ENCODE data around the gene WDR70. TPM values are rescaled to one million over a fixed set of nuclear protein-coding genes. Genes with fewer than 3 reads are reported as not detected.
"Not testable (repeated sequence)": the region's sequence is repeated elsewhere in the genome, so short reads cannot be mapped to it uniquely, and the experiment has no call there.

The WDR70 gene
- total and polyA plus RNA-seq, 3 experiments from 2014 or later = 15.5 to 39.1 (median 36.5) TPM

DNA sequence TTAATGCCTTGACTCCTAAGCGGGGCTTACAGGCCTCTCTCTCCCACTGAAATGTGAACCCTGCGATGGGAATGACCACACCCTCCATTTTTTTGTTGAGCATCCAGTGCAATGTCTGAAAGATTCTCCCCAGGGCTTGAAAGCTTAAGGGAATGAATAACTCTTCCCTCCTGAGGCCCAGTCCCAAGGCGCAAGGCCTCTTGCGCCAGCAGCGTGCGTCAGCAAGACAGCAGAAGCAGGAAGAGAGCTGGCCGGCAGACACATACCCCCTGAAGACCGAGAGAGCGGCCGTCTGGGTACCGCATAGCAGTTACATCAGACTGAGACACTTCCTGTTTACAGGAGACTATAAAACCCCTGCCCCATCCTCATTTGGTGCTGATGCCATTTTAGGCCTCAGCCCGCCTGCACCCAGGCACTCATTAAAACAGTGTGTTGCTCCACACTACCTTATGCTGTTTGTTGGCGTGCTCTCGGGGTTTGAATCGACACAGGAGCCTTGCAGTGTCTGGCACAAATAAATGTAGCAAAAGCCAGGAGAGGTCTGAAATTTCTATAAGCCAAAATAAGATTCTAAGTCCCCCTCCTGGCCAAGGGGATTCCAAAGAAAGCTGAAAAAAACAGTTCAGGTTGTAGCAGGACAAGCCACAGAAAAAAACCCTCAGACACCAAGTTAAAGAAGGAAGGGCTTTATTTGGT, 398.5 kb downstream of the WDR70 start:
- H3K36me3 ChIP-seq (ENCODE audit: insufficient read depth, low read length) = no peaks in the 10 kb centered on the region
- no peak overlapping the region for H3K27ac ChIP-seq (ENCODE audit: low read depth, low read length)
- Mint-ChIP-seq H3K27ac (no peak overlapping the region), H3K4me3 (no peak overlapping the region), H3K4me1 (no peaks in the 10 kb centered on the region), H3K27me3 (peaks cover 0 to 3% of the 10 kb centered on the region in 2 donors), H3K36me3 (peaks cover 0 to 5% (median 0%) of the 10 kb centered on the region in 3 donors), H3K9me3 (peaks cover 8 to 17% (median 14%) of the 10 kb centered on the region in 5 donors)
- no peak overlapping the region for H3K4me3 ChIP-seq (ENCODE audit: low read length)
- no peak for DNase-seq
- CTCF ChIA-PET = no interaction called here
- POLR2A ChIA-PET = no interaction called here
- no peaks in the 10 kb centered on the region for H3K27me3 ChIP-seq (ENCODE audit: insufficient read depth, low read length, poor library complexity, severe bottlenecking)
- no peaks in the 10 kb centered on the region for H3K9me3 ChIP-seq (ENCODE audit: low read length)
- H3K4me1 ChIP-seq (ENCODE audit: insufficient read depth, low read length) = no peaks in the 10 kb centered on the region

DNA sequence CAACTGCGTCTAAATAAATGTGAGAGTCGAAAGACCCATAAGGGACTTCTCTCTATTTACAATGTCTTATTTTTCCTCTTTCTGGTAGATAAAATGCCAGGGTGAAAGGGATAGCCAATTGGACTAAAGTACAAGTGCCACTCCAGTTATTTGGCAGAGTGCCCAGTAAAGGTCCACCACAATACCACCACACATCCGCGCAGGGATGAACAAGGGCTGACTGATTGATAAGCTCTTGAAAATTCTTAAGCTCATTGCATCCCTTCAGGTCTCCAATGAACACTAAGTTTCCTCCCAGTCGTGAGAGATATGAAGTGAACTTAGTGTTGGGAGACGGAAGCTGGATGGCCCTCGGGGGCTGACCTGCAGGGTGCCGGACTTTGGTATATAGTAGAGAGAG, 402.3 kb downstream of the WDR70 start:
- H3K27ac ChIP-seq (ENCODE audit: low read depth, low read length); H3K9me3 Mint-ChIP-seq; DNase-seq; H3K4me3 Mint-ChIP-seq; POLR2A ChIA-PET; H3K4me3 ChIP-seq (ENCODE audit: low read length); H3K4me1 Mint-ChIP-seq; CTCF ChIA-PET; H3K27me3 Mint-ChIP-seq; H3K9me3 ChIP-seq (ENCODE audit: low read length); H3K36me3 ChIP-seq (ENCODE audit: insufficient read depth, low read length); H3K4me1 ChIP-seq (ENCODE audit: insufficient read depth, low read length); H3K27me3 ChIP-seq (ENCODE audit: insufficient read depth, low read length, poor library complexity, severe bottlenecking); H3K36me3 Mint-ChIP-seq; H3K27ac Mint-ChIP-seq: not testable (repeated sequence)

DNA sequence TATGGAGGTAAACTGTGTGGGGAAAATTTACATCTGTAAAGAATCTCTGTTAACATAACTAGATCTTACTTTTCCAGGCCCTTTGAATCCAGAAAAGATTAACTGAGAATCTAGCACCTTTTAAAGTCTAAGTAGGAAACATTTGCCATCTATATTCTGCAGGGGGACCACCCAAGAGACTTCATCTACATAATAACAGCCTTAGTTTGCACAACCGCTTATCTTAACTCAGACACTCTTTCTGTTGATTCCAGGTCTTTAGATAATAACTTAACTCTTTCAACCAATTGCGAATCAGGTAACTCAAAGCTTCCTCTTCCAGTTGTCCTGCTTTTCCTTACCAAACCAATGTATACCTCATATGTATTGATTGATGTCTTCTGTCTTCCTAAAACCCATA, 407.3 kb downstream of the WDR70 start:
- peaks cover 0 to 4% (median 0%) of the 10 kb centered on the region in 3 donors for H3K36me3 Mint-ChIP-seq
- Histone ChIP-seq H3K4me3 (ENCODE audit: low read length) (no peak overlapping the region), H3K36me3 (ENCODE audit: insufficient read depth, low read length) (no peaks in the 10 kb centered on the region), H3K4me1 (ENCODE audit: insufficient read depth, low read length) (no peaks in the 10 kb centered on the region), H3K27me3 (ENCODE audit: insufficient read depth, low read length, poor library complexity, severe bottlenecking) (no peaks in the 10 kb centered on the region), H3K9me3 (ENCODE audit: low read length) (no peaks in the 10 kb centered on the region), H3K27ac (ENCODE audit: low read depth, low read length) (no peak overlapping the region)
- ChIA-PET POLR2A (no interaction called here), CTCF (no interaction called here)
- no peak overlapping the region for H3K27ac Mint-ChIP-seq
- H3K4me3 Mint-ChIP-seq = no peak overlapping the region
- H3K9me3 Mint-ChIP-seq = peaks cover 0 to 5% (median 3%) of the 10 kb centered on the region in 5 donors
- H3K27me3 Mint-ChIP-seq = peaks cover 6 to 19% of the 10 kb centered on the region in 2 donors
- no peaks in the 10 kb centered on the region for H3K4me1 Mint-ChIP-seq
- no peak for DNase-seq

DNA sequence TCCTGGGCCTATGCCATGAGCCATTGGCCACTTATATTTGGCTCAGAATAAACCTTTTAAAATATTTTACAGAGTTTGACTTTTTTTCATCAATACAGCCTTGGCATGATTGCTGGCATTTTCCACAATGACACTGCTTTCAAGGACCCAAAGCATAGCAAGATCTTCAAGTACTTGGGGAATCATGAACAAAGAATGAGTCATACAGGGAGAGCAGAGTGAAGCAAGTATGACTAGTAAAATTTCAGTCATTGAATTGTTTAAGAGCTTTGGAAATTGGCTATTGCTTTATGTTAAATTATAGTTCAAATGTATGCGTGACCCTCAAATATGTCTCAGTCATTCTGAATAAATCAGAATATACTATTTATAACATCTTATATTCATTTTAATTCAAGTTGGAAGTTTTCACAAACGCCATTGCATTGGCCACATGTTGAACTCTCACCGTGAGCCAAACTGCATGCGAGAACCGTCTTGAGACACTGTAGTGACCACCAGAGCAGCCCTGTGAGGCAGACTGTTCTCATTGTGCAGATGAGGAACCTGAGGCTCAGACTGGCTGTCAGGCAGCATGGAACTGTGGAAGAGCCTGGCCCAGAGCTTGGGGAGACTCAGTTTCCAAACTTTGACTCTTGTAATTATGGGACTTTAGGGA, 407.9 kb downstream of the WDR70 start:
- H3K36me3 Mint-ChIP-seq = peaks cover 0 to 4% (median 0%) of the 10 kb centered on the region in 3 donors
- ChIA-PET POLR2A (no interaction called here), CTCF (no interaction called here)
- H3K9me3 ChIP-seq (ENCODE audit: low read length) = no peaks in the 10 kb centered on the region
- no peaks in the 10 kb centered on the region for H3K27me3 ChIP-seq (ENCODE audit: insufficient read depth, low read length, poor library complexity, severe bottlenecking)
- no peak overlapping the region for H3K27ac Mint-ChIP-seq
- H3K4me3 Mint-ChIP-seq = no peak overlapping the region
- no peaks in the 10 kb centered on the region for H3K4me1 ChIP-seq (ENCODE audit: insufficient read depth, low read length)
- H3K4me1 Mint-ChIP-seq = no peaks in the 10 kb centered on the region
- H3K36me3 ChIP-seq (ENCODE audit: insufficient read depth, low read length) = no peaks in the 10 kb centered on the region
- H3K4me3 ChIP-seq (ENCODE audit: low read length) = no peak overlapping the region
- no peak for DNase-seq
- H3K9me3 Mint-ChIP-seq = peaks cover 0 to 10% (median 3%) of the 10 kb centered on the region in 5 donors
- no peak overlapping the region for H3K27ac ChIP-seq (ENCODE audit: low read depth, low read length)
- H3K27me3 Mint-ChIP-seq = peaks cover 8 to 19% of the 10 kb centered on the region in 2 donors

DNA sequence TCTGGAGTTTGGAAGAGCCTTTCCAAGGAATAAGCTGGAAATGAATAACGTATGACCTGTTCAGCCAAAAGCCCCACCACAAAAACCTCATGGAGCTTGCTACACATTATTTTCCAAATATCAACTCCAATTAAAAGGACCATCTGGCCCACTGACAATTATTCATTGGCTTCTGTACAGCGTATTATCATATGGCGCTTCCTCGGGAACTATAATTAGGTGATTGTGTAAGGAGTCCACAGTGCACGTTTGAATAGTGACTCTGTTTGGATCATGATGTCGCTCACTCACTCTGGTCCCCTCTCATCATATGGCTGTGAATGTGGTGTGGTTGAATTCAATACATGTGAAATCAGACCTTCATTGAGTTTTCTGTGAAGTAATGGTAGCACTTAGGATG, 408.6 kb downstream of the WDR70 start:
- H3K4me1 ChIP-seq (ENCODE audit: insufficient read depth, low read length) = no peaks in the 10 kb centered on the region
- Mint-ChIP-seq H3K4me3 (no peak overlapping the region), H3K4me1 (no peaks in the 10 kb centered on the region), H3K9me3 (peaks cover 0 to 10% (median 3%) of the 10 kb centered on the region in 5 donors), H3K27me3 (peaks cover 9 to 19% of the 10 kb centered on the region in 2 donors), H3K36me3 (peaks cover 0 to 4% (median 0%) of the 10 kb centered on the region in 3 donors), H3K27ac (no peak overlapping the region)
- POLR2A ChIA-PET = no interaction called here
- DNase-seq = no peak
- no peak overlapping the region for H3K27ac ChIP-seq (ENCODE audit: low read depth, low read length)
- H3K9me3 ChIP-seq (ENCODE audit: low read length) = no peaks in the 10 kb centered on the region
- no peaks in the 10 kb centered on the region for H3K36me3 ChIP-seq (ENCODE audit: insufficient read depth, low read length)
- CTCF ChIA-PET = no interaction called here
- no peak overlapping the region for H3K4me3 ChIP-seq (ENCODE audit: low read length)
- no peaks in the 10 kb centered on the region for H3K27me3 ChIP-seq (ENCODE audit: insufficient read depth, low read length, poor library complexity, severe bottlenecking)

DNA sequence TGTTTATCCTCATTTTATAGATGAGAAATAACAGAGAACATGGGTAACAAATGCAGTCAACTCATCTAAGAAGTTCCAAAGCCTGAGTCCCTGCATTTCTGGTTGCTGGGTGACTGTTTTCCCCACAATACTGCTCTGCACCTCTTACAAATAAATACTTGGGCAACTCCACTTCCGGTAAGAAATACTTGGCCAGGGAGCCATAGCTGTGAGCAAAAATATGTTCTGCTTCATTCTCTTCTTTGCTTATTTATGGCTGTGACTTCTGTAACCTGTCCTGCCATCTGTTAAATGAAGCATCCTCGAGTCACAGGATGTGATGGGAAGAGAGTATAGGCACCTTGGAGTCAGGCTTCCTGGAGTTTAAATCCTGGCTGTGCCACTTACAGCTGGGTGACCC, 410.9 kb downstream of the WDR70 start:
- Mint-ChIP-seq H3K9me3 (peaks cover 0 to 20% (median 11%) of the 10 kb centered on the region in 5 donors), H3K36me3 (peaks cover 0 to 4% (median 2%) of the 10 kb centered on the region in 3 donors), H3K27me3 (peaks cover 13 to 32% of the 10 kb centered on the region in 2 donors), H3K27ac (no peak overlapping the region), H3K4me1 (no peaks in the 10 kb centered on the region), H3K4me3 (no peak overlapping the region)
- ChIA-PET POLR2A (no interaction called here), CTCF (no interaction called here)
- Histone ChIP-seq H3K27ac (ENCODE audit: low read depth, low read length) (no peak overlapping the region), H3K4me3 (ENCODE audit: low read length) (no peak overlapping the region), H3K9me3 (ENCODE audit: low read length) (no peaks in the 10 kb centered on the region), H3K27me3 (ENCODE audit: insufficient read depth, low read length, poor library complexity, severe bottlenecking) (no peaks in the 10 kb centered on the region), H3K36me3 (ENCODE audit: insufficient read depth, low read length) (no peaks in the 10 kb centered on the region), H3K4me1 (ENCODE audit: insufficient read depth, low read length) (no peaks in the 10 kb centered on the region)
- no peak for DNase-seq

DNA sequence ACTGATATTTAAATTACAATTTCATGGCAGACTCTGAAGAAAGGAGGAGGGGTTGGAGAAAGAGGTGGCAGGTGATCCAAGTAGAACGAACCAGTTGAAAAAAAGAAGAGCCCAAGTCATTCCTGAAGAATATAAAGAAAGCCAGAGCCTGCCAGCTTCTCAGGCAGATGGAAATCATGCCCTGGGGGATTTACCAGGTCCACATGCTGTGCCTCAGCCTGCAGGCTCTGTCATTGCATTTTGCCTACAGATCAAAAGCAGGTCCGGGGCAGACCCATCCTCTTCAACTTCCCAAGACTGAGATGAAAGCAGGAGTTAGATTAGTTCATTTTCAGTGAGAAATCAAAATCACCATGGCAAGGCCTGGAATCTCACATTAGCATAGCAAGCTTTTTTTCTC, 412.2 kb downstream of the WDR70 start:
- Mint-ChIP-seq H3K4me3 (no peak overlapping the region), H3K4me1 (no peaks in the 10 kb centered on the region), H3K9me3 (peaks cover 4 to 24% (median 16%) of the 10 kb centered on the region in 5 donors), H3K27ac (no peak overlapping the region), H3K27me3 (peaks cover 14 to 28% of the 10 kb centered on the region in 2 donors), H3K36me3 (peaks cover 0 to 4% (median 2%) of the 10 kb centered on the region in 3 donors)
- H3K36me3 ChIP-seq (ENCODE audit: insufficient read depth, low read length) = no peaks in the 10 kb centered on the region
- CTCF ChIA-PET = no interaction called here
- no peak overlapping the region for H3K27ac ChIP-seq (ENCODE audit: low read depth, low read length)
- no peaks in the 10 kb centered on the region for H3K27me3 ChIP-seq (ENCODE audit: insufficient read depth, low read length, poor library complexity, severe bottlenecking)
- no peaks in the 10 kb centered on the region for H3K9me3 ChIP-seq (ENCODE audit: low read length)
- POLR2A ChIA-PET = no interaction called here
- DNase-seq = no peak
- H3K4me1 ChIP-seq (ENCODE audit: insufficient read depth, low read length) = no peaks in the 10 kb centered on the region
- no peak overlapping the region for H3K4me3 ChIP-seq (ENCODE audit: low read length)

DNA sequence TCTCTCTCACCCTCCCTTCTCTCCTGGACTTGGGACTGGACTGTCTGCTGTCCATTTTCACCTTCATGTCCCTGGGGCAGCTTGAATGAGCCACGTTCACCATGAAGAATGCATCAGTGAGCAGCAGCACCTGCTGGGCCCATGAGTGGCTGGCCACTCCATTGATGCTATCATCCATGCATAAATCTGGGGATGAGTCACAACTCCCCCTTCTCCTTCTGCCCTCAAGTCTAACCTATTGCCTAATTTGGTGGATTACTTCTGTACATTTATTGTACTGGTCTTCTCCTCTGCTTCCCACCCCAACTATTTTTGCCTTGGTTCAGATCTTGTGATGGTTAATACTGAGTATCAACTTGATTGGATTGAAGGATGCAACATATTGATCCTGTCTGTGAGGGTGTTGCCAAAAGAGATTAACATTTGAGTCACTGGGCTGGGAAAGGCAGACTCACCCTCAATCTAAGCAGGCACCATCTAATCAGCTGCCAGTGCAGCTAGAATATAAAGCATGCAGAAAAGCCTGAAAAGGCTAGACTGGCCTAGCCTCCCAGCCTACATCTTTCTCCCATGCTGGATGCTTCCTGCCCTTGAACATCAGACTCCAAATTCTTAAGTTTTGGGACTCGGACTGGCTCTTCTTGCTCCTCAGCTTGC, 414.0 kb downstream of the WDR70 start:
- no peaks in the 10 kb centered on the region for H3K4me1 ChIP-seq (ENCODE audit: insufficient read depth, low read length)
- no peaks in the 10 kb centered on the region for H3K27me3 ChIP-seq (ENCODE audit: insufficient read depth, low read length, poor library complexity, severe bottlenecking)
- H3K36me3 Mint-ChIP-seq = peaks cover 0 to 4% (median 2%) of the 10 kb centered on the region in 3 donors
- H3K9me3 Mint-ChIP-seq = peaks cover 4 to 24% (median 18%) of the 10 kb centered on the region in 5 donors
- no peak overlapping the region for H3K27ac ChIP-seq (ENCODE audit: low read depth, low read length)
- H3K4me3 Mint-ChIP-seq = no peak overlapping the region
- no peak for DNase-seq
- H3K9me3 ChIP-seq (ENCODE audit: low read length) = no peaks in the 10 kb centered on the region
- no peaks in the 10 kb centered on the region for H3K36me3 ChIP-seq (ENCODE audit: insufficient read depth, low read length)
- ChIA-PET CTCF (no interaction called here), POLR2A (no interaction called here)
- no peak overlapping the region for H3K4me3 ChIP-seq (ENCODE audit: low read length)
- H3K27me3 Mint-ChIP-seq = peaks cover 14 to 25% of the 10 kb centered on the region in 2 donors
- H3K4me1 Mint-ChIP-seq = no peaks in the 10 kb centered on the region
- H3K27ac Mint-ChIP-seq = no peak overlapping the region

Data from CD8-positive, alpha-beta memory T cell (primary cell).